GM19372 (cell line): ENCODE measurements around the gene IFT122.
"Not testable (repeated sequence)": the region's sequence is repeated elsewhere in the genome, so short reads cannot be mapped to it uniquely, and the experiment has no call there.

ENCODE experiments used
- ATAC-seq: cut with Tn5 transposase; IDR thresholded peaks from one replicate; pipeline ENCODE4 v1.9.1; 2021; ENCODE audit warnings: mild to moderate bottlenecking, low read depth, moderate library complexity; ENCODE audit not compliant: unreplicated experiment

Gene IFT122

DNA sequence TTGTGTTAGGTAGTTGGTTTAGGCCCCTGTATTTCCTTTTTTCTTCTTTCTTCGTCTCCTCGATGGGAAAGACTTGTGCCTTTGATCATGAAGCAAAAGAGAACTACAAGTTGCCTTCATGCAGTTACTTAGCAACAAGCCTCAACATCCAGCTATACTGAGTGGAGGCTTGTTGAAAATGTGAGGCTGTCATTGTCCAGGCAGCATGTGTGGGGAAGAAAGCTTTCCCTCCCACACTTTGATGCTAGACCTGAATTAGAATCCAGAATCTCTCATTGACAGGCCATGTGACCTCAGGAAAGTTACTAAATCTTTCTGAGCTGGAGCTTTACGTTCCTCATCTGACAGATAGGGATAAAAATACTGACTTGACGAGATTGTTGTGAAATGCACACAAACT, 23.7 kb downstream of the IFT122 start:
- no peak for ATAC-seq

DNA sequence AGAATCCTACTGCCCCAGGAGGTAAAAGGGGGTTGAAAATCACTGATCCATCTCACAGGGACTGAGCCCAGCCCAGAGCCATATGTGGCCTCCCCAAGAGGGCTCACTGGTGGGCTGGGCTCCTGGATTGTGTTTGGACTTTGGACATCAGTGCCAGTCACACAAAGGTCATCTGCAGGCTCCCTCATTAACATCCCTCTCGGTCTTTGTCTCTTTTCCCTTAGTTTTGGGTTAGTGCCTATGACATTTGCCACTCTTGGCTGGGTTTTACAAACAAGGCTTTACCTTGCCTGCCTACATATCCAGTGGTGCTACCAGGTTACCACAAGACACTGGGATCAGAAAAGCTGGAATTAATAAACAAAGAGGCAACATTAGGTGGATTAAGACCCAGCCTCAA, 27.9 kb downstream of the IFT122 start:
- no peak for ATAC-seq

DNA sequence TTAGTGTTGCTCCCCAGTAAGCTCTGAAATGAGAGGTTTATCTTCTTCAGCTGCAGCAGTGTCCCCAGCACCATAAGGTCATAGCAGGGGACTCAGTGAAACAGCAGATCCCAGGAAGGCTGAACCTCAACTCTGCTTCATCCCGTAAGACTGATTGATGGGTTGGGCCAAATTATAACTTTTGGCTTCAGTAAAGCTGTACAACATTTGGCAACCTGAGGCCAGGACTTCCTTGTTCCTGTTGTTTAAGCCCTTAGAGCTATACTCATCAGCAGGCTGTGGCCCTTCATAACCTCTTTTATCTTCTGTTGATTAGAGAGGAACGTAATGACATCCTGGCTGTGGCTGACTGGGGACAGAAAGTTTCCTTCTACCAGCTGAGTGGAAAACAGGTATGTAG, 29.0 kb downstream of the IFT122 start:
- no peak for ATAC-seq

DNA sequence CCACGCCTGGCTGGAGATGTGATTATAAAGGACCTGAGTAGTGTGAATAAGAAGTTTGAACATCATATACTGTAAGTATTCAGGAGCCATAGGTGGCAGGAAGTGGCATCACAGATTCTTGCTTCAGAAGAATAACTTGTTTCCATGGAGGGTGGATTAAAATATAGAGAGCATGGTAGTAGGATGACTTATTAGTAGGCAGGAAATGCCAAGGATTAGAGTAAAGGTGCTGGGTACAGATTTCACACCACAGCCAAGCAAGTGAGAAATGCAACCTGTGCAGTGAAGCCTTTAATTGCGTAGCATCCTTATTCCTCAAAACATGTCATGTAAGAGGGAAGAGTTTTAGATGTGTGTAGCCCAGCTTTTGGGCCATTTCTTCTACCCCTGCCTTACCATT, 30.8 kb downstream of the IFT122 start:
- no peak for ATAC-seq

DNA sequence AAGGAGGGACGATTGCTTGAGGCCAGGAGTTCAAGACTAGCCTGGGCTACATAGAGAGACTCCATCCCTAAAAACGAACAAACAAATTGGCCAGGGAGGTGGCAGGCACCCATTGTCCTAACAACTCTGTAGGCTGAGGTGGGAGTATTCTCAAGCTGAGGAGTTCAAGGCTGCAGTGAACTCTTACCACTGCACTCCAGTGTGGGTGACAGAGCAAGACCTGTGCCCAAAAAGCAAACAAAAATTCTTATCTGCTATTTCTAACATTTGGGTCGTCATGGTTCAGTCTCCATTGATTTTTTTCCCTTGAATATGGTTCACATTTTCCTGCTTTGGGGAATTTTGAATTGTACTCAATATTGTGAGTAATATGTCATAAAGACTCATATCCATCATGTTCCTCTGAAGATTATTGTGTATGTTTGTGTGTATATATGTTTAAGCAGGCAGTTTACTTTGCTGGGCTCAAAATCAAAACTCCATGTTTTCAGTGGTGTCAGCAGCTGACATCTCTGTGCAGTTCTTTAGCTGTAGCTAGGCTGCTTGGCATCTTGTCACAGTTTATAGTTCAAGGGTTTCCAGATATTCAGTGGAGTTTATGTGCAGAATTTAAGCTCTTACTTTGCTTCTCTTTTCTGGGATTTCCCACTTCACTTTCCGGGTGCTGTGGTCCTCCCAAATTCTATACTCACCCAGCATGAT, 33.2 kb downstream of the IFT122 start:
- no peak for ATAC-seq

DNA sequence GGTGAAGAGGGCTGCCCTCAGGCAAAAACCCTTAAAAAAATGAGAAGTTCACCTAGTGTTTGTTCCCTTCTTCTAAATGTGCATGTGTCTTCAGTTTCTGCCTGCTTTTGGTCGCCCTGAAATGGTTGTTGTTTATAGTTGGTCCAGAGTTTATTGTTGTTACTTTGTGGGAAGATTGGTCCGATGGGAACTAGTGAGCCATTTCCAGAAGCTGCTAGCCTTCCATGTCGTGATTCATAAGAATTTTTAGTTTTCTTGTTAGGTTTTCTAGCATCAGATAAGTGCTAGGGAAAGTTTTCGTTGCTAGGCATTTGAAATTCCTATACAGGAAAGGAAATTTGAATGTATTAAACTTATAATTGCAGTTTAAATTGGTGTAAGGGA, 33.7 kb downstream of the IFT122 start:
- ATAC-seq, result no peak

DNA sequence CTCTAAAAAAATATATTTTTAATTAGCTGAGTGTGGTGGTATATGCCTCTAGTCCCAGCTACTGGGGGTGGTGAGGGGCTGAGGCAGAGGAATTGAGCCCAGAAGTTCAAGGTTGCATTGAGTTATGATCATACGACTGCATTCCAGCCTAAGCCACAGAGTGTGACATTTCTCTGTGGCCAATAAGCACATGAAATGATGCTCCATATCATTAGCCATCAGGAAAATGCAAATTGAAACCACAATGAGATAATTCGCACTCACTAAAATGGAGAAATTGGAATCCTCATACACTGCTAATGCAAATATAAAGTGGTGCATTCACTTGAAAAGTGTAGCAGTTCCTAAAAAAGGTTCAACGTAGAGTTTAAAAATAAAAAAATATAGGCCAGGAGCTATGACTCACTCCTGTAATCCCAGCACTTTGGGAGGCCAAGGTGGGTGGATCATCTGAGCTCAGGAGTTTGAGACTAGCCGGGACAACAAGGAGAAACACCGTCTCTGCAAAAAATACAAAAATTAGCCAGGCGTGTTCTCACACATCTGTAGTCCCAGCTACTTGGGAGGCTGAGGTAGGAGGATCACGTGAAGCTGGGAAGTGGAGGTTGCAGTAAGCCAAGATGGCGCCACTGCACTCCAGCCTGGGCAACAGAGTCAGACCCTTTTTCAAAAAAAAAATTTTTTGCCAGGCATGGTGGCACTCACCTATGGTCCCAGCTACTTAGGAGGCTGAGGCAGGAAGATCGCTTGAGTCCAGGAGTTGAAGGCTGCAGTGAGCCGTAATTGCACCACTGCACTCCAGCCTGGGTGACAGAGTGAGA, 35.2 kb downstream of the IFT122 start:
- ATAC-seq, result no peak

DNA sequence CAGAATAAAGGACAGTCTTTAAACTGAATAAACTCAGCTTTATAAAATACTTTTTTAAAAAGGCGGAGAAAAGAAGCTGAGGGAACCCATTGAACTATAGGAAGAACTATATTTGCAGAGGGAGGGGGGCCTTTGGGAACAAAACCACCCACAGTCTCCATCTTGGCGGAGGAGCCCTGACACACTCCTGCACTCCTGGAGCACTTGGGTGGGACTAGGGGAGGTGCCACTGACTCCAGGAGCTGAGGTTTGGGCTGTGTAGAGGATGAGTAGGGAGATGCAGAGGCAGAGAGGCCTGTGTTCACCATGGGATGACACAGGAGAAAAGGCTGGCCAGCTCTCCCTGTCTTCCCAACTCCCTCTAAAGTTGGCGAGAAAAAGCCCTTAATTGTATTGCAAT, 35.8 kb downstream of the IFT122 start:
- ATAC-seq, result no peak

DNA sequence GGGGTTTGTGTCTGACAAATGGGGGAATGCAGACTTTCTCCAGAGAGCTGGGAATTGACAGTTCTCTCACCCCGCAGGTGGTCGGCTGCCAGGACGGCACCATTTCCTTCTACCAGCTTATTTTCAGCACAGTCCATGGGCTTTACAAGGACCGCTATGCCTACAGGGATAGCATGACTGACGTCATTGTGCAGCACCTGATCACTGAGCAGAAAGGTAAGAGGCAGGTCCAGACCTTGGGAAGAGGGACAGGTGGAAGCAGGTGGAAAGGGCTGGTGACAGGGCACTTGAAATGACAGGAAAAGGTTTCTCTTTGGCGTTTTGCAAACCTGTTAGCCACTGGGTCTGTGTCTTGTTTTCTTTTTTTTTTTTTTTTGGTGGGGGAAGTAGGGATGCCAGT, 36.6 kb downstream of the IFT122 start:
- ATAC-seq, result no peak

DNA sequence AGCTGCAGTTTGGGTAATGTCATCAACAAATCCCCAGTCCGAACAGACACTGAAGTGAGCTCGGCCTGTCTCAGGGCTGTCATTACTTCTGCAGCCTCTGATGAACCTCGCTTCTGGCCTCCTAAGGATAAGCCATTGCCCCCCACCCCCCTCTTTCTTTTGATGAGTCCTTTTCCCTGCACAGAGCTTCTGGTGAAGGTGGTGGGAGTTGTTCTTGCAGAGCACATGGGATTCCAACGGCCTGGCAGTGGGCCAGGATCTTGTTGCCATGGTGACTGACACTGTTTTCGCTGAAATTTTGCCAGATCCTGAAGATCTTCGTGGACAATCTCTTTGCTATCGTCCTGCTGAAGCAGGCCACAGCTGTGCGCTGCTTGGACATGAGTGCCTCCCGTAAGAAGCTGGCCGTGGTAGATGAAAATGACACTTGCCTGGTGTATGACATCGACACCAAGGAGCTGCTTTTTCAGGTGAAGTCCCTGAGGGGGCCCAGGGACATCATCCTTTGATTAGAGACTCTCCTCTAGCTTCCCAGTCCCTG, 41.3 kb downstream of the IFT122 start:
- not testable (repeated sequence) for ATAC-seq

DNA sequence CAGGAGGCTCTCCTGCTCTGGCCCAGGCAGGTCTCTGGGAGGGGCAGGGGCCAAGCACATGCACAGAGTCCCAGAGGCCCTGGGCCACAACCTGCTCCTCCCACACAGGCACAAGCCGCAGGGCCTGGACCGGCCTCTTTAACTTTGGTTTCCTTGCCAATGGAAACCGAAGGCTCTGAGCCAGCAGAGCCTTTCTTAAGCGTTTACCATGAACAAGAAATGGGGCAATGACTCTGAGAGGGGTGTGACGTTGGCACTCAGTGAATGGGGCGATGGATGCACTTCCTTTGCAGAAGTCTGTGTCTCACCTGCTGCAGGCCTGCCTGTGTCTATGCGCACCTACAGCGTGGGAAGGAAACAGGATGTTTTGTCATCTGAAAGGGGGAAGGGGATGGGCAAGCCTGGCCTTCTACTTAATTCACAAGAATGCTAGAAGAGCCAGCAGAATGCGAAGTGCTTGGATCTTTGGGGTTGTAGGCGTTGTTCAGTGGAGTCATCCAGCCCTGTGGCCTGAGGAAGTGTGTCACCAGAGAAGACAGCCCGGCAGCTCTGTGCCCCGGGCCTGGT, 41.8 kb downstream of the IFT122 start:
- ATAC-seq, result no peak

DNA sequence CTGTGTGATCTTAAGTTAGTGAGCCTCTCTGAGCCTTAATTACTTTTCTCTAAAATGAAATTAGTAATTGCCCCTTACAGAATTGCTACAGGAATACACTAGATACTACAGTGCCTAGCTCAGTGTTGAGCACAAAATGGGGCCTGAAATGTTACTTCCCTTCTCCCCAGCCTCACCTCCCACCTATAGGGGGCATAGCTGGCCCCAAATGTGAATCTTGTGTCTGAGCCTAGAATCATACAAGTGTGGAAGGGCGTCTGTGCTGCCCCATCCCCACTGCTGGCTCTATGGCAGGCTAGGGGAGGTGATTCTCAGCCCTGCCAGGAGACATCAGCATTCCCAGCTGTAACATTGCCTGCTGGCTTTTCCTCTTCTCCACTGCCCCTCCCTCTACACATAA, 42.7 kb downstream of the IFT122 start:
- ATAC-seq, result no peak

DNA sequence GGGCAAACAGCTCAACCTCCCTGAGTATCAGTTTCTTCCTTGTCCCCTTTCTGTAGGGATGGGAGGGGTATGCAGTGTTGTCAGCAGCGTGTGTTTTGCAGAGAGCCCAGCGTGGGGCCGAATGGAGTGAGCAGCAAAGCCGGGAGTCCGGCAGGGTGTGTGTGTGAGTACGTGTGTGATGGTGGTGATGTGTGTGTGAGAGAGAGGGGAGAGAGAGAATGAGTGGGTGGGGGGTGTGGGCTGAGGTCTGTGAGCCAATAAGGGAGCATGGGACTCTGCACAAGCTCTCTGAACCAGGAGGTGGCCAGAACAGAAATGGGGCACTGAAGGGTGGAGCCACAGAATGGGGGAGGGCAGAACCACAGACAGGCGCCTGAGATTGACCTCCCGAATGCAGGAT, 43.8 kb downstream of the IFT122 start:
- ATAC-seq, result no peak

DNA sequence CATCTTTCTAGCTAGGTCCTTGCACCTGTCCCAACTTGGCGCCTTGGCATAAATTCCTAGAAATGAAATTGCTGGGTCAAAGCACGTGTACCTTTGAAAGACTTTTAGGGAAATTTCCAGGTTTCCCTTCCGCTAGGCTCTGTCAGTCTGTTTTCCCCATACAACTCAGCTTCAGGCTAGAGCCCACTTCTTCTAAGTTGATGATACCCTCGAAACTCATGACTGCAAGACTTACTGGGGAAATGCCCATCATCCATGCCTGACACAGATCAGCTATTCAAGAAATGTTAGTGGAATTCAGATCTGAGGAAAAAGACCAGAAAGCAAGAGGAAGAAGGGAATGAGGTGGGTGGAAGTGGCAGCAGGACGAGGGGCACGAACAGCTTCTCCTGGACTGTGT, 45.1 kb downstream of the IFT122 start:
- ATAC-seq, result not testable (repeated sequence)

DNA sequence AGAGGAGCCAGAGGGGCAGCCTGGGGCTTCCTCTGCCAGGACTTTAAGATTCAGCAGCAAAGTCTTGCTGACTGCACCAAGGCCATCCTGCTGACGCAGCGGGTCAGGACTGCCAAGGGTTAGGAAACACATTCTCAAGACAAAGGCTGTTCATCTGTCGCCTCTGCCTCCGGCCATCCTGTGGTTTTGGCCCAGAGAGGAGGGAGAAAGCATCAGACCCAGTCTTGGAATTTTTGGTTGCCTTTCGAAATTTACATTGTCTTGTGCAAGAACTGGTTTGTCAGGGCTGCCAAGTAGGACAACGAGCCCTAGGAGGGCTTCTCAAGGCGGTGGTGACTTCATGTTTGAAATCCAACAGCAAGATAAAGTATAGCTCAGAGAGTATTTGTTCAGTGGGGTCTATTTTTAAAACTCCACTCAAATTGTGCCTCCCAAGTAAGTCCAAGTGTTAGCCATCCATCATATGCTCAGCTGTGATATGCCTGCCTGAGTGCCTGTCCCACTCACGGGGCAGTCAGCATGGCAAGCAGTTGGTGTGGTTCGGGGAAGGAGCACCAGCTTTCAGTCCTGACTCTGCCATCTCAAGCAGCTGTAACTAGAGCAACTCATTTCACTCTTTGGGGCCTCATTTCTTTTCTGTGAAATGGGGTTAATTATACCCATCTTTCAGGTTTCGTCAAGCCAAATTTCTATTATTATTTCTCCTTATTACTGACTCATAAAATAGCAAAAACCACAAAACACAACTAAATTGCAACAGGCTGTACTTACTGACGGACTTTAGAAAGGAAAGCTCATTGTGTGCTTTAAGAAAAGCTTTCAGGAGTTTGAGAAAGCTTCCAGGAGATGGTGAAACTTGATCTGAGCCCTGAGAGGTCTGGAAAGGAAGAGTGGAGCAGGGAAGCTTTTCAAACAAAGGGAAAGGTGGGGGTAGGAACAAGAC, 46.0 kb downstream of the IFT122 start:
- ATAC-seq, result no peak

DNA sequence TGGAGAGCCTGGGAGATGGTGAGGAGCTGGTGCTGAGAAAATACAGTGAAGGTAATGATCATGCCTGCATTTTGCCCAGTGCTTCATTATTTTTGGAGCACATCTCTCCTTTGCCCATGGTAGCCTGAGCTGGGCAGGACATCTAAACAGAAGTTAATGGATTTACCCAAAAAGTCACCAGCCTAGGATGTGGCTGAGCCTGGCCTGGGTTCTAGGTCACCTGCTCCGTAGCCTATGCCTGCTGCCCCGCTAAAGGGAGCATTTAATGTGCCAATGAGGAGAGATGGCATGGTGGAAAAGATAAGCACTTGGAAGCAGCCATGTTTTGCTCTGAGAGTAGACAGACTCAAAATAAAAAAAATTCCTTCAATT, 46.6 kb downstream of the IFT122 start:
- no peak for ATAC-seq

DNA sequence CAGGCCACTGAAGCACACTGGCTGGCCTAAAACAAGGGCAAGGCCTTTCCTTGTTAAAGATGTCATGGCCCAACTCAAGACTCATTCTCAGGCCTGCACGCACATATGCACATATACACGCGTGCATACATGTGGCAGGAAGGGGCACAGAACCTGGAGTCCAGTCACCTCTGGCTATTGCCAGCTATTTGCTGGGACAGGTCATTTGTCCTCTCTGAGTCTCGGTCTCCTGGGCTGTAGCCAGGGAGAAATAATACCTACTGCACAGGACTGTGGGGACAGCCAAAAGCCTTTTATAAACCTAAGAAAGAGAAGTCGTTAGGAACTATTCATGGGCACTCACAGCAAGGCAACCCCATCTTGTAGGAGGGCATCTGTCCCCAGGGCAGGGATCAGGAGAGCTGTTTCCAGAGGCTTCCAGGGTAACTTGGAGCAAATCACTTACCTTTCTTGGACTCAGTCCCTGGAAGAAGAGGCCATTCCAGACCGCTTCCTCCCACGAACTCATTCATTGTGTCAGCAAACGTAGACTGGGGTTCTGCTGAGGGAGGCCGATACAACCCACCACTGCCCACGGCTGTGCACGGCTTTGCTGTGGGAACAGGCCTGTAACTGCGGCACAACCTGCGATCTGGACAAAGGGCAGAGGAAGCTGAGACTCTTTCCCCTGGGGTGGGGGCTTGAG, 47.3 kb downstream of the IFT122 start:
- no peak for ATAC-seq

DNA sequence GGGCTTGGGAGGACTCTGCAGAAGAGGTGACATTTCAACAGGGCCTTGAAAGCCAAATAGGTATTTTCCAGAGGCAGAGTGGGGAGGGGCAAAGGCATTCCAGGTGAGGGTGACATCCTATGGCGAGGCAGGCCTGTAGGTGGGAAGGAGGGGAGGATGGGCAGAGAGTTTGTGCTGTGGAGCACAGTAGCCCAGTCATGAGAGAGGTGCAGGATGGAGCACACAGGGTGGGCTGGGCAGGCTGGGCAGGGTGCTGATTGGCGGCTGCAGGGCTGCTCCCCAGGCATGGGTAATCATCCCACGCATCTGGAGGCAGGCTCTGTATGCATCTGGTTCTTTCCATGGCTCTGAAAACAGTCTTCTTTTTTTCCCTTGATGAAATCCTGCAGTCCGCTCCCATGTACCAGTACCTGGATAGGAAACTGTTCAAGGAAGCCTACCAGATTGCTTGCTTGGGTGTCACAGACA, 47.9 kb downstream of the IFT122 start:
- not testable (repeated sequence) for ATAC-seq

DNA sequence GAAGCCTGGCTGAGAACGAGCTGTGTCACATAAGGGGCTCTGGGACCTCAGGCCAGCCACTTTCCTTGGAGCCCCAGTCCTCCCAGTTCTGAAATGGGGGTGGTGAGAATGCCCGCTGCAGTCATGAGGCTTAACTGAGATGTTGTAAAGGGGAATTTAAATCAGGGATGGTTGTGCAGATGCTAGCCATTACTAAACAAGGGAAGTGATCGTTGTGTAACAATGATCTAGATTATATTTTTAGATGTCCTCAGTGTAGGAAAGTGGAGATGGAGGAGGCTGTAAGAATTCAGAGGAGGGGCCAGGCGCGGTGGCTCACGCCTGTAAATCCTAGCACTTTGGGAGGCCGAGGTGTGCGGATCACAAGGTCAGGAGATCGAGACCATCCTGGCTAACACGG, 49.2 kb downstream of the IFT122 start:
- not testable (repeated sequence) for ATAC-seq

DNA sequence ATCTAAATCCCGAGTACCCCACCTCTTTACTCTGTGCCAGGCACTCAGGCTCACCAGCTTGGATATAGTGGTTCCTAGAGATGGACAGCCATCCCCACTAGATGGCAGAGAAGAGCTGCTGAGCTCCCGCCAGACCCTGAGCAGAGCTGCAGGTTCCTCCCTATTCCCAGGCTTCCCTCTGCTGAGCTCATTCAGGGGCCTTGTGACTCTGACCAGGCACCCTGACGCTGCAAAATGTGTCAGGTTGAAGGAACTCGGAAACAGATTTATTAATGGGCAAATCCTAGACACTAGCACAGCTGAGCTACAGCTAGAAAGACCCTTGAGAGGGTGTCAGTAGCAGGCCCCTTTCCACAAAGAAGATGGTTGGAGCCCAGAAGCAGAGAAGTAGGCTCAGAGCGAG, 50.2 kb downstream of the IFT122 start:
- no peak for ATAC-seq
